Hematopoietic multipotent progenitor cell treated with erythropoietin and hydrocortisone succinate and interleukin-3 and kit ligand, for 15 days (in vitro differentiated cells): Measurements from ENCODE around the gene AGPAT2.
A peak's percentile ranks its signal among the peaks of the same experiment; 100 is the strongest.
"Not testable (repeated sequence)": the region's sequence is repeated elsewhere in the genome, so short reads cannot be mapped to it uniquely, and the experiment has no call there.

ENCODE experiments used
- DNase-seq: peaks from one replicate; pipeline ENCODE4 v3.0.0-alpha.2; 2015; ENCODE audit warnings: low spot score

The AGPAT2 gene

DNA sequence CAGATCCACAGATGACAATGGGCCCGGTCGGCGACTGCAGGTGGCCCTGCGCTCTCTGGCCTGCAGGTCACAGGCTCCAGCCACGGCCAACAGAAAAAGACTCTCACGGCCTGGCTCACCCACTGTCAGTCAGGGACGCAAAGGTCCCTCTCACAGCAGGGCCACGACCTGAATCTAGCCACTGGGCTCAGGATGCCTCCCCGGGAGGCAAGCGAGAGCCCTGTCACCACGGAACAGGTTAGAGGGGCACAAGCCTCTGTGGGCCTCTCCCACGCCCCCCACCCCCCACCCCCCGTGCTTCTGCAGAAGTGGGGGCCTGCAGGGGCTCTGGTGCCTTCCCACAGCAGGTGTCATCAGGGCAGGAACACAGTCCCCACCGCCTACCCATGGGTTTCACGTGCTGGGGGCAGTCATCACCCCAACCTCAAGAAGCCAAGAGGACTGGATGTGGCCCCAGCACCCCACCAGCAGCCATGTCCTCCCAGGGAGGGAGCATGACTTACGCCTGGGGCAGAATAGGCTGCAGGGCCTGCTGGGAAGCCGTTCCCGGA is 41.8 kb downstream of the AGPAT2 start:
- DNase-seq, result no peak

DNA sequence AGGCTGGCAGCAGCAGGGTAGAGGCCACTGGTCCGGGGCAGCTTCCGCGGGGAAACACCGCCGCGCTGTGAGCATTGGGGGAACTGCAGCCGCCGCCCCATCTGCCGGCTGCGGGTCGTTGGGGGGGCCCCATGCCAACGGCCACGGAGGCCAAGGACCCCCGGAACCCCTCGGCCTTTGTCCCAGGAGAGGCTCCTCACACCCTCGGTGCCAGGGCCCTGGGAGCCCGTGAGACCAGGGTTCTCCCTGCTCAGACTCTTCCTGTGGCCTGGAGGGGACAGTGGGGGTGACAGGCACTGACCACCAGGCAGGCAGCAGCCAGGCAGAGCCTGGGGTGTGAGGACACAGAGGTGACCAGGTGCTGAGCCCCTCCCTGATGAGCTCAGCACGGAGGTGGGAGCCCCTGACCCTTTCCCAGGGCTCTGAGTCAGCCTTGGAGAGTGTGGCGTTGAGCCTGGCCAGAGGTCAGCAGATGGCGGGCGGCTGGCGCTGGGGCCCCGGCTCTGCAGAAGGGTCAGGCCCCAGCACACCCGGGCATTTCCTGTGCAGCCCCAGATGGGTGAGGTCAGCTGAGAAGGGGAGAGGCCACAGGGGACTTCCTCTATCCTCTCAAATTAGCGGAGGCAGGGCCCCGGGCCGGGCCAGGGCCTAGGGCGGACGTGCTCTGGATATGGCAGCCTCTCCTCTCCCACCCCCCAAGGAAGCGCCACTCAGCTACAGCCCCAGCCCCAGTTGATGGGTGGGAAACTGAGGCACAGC is 42.5 kb downstream of the AGPAT2 start:
- no peak for DNase-seq

DNA sequence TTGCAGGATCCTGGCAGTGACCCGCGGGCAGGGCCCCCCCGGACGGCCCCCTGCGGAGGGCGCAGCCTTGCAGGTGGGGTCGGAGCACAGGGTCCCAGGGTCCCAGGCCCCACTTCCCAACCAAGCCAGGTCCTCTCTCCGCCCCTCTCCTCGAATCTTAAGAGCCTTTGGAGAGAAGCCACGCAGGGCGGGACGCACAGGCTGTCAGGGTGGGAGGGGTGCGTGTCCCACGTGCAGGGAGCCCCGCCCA is 43.0 kb downstream of the AGPAT2 start:
- DNase-seq, result peak; percentile 90

DNA sequence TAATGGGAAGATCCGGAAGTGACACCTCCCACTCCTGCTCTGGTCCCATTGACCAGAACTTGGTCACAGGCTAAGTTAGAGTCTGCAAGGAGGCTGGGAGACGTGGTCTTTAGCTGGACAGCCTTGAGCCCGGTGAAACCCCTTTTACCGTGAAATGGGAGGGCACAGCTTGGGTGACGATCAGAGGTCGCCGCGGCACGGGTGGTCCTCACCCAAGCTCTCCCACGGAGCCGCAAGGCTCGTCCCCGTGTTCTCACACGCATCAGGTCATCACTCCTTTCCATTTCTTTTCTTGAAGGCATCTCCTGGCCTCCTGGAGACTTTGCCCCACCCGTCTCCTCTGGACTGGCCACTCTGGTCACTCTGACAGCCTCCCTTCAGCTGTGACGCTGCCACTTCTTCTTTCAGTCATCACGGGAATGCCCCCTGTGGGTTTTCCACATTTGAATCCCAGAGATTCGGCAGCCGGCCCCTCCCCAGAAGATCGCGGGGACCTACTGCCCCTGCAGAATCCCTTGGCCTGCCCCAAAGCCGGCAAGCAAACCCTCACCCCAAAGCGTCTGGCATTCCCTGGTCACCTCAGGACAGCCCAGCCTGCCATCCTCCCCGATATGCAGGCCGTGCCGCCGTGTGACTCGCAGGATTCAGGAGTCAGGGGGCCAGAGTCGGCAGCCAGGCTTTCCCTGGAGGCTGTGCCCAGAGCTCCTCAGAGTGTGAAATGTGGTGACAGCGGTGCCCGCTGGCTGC is 43.5 kb downstream of the AGPAT2 start:
- DNase-seq, result no peak

DNA sequence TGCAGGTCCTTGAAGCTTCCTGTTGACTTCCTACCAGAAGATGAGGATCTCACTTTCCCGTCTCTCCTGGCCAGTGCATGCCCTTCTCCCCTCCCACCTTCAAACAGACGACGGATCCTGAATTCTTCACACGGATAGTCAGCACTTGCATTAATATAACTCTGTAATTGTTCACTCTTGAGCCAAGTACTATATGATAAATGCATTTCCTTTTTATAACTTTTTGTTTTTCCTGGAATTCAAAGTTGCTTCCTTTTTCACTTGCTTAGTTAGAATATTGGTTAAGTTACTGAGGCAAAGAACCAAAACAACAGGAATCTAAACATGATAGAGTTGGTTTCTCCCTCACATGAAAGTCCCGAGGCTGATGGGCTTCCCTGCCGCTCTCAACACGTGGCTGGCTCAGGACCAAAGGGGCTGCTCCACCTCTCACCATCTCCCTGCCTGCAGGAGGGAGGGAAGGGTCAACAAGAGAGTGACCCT is 44.8 kb downstream of the AGPAT2 start:
- DNase-seq, result no peak

DNA sequence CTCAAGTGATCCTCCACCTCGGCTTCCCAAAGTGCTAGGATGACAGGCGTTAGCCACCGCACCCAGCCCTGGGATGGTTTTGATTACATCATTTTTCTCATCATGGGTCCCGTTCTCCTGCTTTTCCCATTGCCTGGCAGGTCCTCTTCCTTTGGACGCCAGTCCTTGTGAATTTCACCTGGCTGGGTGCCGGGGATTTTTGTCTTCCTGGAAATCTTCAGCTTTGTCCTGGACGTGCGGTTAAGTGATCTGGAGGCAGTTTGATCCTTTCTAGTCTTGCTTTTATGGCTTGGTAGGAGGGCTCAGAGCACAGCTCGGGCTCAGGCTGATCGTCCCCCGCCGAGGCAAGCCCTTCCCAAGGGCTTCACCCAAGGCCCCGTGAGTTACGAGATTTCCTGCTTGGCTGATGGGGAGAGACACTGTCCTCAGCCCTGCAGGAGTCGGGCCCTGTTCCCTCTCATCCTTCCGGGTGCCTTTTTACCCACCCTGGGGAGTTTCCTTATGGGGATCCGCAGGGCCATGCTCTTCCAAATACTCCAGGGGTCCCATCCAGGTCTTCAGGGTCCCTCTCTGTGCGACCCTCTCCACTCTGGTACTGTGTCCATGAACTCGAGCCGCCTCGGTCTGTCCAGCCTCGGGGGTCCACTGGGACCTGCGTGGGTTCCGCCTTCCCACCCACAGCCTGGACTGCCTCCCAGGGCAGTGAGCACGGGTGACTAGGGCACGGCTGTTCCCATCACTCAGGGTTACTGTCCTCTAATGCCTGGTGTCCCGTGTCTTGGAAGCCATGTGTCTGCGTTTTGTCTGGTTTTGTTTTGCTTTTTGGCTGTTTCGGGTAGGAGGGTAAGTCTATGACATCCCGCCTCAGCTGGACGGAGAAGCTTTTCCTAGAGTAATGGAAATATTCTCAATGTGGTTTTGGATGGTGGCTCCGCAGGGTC is 46.8 kb downstream of the AGPAT2 start:
- DNase-seq, result no peak

DNA sequence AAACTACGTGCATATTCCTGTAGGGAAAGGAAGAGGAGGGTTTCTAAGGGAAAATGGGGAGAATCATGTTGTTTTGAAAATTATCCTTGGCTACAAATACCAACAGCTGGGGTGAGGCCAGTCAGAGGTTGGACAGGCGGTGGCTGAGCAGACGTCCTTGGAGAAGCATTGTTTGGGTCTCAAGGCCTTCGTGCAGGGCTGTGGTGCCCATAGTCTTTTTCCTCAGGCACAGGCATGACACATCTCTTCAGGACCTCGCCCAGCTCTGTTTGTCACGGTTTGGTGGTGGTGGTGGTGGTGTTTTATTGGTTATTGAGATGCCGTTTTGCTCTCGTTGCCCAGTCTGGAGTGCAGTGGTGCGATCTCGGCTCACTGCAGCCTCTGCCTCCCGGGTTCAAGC is 52.4 kb downstream of the AGPAT2 start:
- no peak for DNase-seq

DNA sequence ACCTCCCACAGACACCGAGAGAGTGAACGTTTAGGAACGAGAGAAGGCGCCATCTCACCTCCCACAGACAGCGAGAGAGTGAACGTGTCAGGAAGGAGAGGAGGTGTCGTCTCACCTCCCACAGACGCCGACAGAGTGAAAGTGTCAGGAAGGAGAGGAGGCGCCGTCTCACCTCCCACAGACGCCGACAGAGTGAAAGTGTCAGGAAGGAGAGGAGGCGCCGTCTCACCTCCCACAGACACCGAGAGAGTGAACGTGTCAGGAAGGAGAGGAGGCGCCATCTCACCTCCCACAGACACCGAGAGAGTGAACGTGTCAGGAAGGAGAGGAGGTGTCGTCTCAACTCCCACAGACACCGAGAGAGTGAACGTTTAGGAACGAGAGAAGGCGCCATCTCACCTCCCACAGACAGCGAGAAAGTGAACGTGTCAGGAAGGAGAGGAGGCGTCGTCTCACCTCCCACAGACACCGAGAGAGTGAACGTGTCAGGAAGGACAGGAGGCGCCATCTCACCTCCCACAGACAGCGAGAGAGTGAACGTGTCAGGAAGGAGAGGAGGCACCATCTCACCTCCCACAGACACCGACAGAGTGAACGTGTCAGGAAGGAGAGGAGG is 54.7 kb downstream of the AGPAT2 start:
- not testable (repeated sequence) for DNase-seq

DNA sequence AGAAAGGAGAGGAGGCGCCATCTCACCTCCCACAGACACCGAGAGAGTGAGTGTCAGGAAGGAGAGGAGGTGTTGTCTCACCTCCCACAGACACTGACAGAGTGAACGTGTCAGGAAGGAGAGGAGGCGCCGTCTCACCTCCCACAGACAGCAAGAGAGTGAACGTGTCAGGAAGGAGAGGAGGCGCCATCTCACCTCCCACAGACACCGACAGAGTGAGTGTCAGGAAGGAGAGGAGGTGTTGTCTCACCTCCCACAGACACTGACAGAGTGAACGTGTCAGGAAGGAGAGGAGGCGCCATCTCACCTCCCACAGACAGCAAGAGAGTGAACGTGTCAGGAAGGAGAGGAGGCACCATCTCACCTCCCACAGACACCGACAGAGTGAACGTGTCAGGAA is 55.2 kb downstream of the AGPAT2 start:
- DNase-seq, result not testable (repeated sequence)

DNA sequence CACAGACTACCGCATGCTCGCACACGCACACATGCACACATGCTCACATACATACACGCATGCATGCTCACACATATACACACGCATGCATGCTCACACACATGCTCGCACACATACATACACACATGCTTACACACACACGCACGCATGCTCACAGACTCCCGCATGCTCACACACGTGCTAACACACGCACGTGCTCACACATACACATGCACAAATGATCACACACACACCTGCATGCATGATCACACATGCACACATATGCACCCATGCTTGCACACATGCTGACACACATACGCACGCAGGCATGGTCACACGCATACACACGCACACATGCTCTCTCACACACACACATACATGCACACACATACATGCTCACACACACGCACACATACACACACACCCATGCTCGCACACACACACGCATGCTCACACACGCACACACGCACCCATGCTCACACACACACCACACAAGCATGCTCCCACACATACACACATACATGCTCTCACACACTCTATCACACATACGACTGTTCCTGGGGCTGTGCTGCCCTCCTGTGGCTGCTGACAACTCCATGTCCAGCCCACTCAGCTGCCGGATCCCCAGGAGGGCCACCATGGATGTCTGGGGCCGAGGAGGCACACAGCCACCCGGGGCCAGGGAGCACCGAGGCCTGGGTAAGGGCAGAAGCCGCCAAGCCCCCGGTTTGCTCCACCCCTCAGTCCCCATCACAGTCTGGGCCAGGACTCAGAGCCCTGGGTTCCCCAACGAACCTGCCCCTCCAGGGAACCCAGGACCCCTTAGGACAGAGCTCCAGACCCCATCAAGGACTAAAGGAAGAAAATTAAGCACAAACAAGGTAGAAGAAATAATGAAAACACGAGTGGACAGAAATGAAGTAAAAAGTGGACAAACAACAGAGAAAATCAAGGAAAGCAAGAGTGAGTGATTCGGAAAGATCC is 55.9 kb downstream of the AGPAT2 start:
- DNase-seq, result peak; percentile 23

DNA sequence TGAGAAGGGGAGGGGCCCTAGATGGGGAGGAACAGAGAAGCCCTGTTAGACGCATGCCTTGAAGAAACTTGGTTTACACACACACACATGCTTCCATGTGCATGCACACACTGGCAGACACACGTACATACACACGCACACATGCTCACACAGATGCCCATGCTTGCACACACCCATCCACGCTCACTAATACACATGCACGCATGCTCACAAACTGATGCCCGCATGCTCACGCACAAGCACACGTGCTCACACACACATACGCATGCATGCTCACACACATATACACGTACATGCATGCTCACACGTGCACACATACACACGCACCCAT is 56.6 kb downstream of the AGPAT2 start:
- DNase-seq, result no peak

DNA sequence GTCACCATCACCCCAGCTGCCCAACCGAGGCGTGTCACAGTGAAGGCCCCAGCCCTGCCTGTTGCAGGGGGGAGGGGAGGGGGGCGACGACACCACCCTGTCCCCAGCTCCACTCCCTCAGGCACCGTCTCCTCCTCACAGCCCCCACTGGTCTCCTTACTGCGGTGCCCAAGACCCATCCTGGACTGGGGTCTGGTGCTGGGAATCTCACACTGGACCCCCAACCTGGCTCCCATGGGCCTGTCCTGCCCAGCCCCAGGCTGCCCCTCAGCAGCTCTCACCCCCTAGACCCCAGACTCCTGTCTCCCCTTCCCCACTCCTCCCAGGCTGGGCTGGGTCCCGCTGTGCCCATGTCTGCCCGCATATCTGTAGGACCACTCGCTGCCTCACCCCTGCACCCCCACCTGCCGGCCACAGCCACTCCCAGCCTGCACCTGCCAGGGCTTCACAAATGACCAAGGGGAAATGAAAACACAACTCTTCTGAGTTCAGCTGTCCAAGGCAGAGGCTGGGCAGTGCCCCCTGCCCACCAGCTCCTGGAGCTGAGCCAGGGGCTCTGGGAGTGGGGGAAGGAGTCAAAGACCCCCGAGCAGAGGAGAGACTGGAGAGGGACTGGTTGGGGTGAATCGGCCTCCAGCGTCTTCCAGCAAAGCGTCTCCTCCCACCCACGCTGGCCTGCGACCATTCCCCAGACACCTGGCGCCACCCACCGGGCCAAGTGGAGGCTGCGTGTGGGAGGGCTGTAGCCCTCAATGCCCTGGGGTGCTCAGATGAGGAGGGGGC is 57.2 kb downstream of the AGPAT2 start:
- DNase-seq, result no peak

DNA sequence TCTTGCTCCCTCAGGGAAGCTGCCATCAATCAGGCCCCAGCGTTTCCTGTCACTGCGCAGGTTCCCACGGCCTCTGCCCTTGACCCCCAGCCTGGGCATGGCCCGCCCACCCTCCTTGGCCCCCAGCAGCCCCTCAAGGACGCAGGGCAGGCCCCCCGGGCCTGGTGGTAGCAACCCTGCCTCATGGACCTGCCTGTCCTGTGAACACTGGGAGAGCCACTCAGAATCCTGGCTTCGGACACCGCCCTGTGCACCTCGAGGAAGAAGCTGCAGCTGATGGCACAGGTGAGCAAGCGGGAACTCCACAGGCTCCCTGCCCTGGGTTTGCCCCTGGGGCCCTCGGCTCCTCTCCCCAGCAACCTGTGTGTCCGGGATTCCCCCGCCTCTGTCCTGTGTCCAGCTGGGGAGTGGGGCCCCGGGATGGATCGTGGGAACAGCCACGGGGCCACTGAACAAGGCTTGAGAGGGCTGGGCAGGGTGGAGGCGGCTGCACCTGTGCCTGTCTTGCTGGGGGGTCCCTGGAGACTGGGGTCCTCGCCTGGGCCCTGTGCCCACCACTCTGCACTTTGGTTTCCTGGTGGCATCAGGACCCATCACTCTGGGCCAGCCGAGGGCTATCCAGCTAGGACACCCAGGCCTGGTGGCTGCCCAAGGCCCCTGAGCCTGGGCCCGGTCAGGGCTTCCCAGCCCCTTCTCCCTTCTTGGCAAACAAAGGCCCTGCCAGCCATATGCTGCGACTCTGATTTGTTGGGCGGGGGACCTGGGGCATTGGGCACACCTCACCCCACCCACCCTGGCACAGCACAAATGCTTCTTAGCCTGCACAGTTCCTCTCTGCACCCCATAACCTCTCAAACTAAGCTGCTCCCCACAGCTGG is 58.0 kb downstream of the AGPAT2 start:
- no peak for DNase-seq

DNA sequence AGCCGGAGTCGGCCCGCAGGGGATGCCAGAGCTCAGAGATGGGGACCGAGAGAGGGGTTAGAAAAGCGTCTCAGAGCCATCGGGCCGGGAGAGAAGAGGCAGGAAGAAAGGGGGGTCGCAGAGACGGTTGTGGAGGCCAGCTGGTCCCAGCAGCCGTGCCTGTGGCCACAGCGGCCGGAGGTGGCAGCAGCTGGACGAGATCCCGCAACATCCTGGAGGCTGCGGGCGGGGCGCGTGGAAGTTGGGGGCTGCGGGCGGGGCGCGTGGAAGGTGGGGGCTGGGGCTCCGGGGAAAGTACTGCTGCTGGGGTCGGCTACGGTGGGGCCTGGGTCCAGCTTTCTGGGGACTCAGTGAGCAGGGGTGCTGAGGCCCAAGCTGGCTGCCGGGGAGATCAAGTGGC is 59.0 kb downstream of the AGPAT2 start:
- DNase-seq, result no peak

DNA sequence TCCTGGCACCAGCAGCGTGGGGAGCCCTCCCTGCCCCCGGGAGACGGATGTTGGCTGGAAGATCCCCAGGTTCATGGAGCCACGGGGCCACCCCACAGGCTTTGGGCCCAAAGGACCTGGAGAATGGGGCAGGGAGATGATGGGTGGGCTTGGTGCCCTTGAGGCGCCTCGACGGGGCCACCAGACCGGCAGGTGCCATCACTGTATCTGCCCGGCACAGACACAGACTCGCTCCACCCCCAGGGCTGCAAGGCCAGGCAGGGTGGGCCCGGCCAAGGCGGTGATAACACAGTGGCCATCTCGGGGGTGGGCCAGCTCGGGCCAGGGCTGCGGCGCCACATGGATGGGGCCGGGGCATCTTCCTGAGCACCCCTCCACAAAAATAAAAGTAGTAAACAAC is 59.6 kb downstream of the AGPAT2 start:
- no peak for DNase-seq

DNA sequence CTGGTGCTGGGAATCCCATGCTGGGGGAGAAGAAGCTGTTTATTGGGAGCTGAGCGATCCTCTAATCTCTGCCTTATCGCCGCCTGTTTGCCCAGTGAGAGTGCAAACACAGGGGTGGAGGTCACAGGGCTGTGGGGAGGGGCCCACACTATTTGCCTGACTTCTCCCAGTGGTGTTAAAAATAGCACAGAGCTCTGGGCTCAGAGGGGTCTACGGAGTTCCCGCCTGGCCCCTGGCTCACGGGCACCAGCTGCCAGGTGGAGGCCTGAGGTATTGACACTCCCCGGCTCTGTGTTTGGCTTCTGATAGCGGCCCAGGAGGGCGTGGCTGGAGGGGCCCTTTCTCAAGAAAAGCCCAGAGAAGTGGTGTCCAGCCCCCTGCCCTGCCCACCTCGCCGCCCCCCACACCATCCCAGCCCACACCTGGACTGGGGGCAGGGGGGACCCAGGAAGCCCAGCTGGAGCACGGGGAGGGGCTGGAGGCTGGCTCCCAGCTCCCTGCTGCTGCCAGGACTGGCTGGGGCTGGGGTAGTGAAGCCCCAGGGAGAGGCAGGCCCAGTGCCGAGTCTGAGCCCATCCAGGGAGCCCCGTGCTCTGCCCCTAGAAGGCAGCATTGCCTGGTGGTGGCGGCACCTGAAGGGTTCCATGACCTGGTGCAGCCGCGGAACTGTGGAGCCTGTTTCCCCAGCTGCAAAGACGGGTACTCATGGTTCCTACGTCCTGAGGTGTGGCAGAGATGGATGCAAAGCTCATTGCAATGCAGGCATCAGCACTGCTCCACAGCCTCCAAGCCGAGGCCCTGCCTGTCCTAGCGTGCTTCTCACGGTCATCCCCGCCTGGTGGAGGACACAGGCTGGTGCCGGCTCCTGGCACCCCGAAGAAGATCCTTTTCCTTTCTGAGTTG is 60.3 kb downstream of the AGPAT2 start:
- DNase-seq, result no peak

DNA sequence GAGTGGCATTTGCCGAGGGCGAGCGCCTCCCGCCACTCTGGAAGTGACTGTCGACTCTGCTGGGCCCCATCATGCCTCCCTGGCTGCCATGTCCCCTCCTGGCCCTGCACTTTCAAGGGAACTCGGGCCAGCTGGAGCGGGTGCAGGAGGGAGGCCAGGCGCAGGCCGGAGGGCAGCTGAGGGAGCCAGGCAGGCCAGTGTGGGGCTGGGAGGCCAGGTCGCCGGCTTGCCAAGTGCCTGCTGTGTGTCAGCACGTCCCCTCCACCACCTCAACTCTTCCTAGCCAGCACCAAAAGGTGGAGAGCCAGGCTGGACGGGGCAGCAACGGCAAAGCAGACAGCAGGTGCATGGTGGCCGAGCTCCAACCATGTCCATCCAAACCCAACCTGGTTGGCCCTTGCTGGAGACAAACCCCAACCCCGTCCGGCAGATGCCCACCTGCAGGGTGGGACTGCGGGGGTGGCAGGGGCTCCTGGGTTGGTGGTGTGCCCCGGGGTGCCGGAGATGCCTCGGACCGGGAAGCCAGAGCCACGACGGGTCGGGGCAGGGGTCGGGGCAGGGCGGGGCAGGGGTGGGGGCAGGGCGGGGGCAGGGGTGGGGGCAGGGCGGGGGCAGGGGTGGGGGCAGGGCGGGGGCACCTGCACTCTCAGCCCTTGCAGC is 61.1 kb downstream of the AGPAT2 start:
- DNase-seq, result no peak
